HG03432 (cell line): ENCODE results near the gene OR56A3.
"Not testable (repeated sequence)": the region's sequence is repeated elsewhere in the genome, so short reads cannot be mapped to it uniquely, and the experiment has no call there.

Experiments used
- ATAC-seq: cut with Tn5 transposase; IDR thresholded peaks from one replicate; pipeline ENCODE4 v1.9.1; 2021; ENCODE audit warnings: mild to moderate bottlenecking, moderate library complexity; ENCODE audit not compliant: unreplicated experiment

OR56A3 gene, protein sequence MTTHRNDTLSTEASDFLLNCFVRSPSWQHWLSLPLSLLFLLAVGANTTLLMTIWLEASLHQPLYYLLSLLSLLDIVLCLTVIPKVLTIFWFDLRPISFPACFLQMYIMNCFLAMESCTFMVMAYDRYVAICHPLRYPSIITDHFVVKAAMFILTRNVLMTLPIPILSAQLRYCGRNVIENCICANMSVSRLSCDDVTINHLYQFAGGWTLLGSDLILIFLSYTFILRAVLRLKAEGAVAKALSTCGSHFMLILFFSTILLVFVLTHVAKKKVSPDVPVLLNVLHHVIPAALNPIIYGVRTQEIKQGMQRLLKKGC

DNA sequence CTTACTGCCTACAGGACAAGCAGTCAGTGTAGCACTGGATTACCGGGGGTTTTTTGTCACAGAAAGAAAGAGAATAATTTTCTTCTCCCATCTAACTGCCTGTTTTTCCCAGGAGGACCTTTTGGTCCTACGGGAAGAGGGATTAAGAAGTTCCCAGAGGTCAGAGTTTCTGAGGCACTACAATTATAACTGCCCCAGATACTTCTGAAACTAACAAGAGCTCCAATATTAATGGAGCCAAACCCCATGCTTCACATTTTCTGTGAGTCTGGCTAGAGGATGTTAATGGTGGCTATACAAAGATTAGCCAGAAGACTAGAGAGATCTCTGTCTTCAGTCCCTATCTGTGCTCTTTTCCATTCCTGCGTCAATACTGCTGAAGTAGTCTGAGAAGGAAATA lies at the start of gene OR56A3:
Gene OR56A3 (plus strand): TSS at position 301 of the 400 bp plus-strand sequence. CDS start 5,096 bp downstream, outside the sequence.
- no peak for ATAC-seq

DNA sequence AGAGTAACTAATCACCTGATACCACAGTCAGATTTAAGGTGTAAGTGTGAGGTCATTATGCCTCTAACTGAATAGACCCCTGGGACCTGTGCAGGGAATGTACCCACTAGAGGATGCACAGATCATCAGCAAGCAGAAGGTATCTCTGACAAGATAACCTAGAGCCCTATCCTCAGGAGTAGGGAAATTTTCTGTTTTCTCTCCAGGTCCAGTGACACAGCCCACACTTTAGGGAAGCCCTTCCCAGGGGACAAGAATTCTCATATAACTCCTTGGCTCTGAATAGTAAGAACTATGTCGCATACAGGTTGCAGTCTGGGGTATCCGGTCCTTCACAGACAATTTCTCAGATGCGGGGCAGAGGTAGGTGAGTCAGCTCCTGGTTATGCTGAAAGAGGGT lies 49.1 kb upstream of the OR56A3 start, which contains the start of gene OR52E5:
Gene OR52E5 (plus strand): TSS at position 301 of the 400 bp plus-strand sequence. CDS start 7,569 bp downstream, outside the sequence.
- no peak for ATAC-seq

DNA sequence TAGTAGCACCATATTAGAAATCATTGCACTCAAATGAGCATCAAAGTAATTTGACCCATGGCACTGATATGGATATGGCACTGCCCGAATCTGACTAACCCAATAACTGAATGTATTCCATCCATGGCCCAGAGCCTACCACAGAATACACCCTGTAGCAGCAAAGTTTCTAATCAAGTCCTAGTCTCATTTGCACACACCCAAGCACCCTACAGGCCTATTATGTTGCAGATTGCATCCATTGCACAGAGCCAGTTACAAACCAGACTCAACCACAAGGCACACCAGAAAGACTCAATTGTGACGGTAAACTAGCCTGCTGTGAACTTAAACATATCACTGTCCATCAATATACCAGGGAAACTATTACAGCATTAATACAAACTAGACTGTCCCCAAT lies 42.5 kb upstream of the OR56A3 start:
- no peak for ATAC-seq

DNA sequence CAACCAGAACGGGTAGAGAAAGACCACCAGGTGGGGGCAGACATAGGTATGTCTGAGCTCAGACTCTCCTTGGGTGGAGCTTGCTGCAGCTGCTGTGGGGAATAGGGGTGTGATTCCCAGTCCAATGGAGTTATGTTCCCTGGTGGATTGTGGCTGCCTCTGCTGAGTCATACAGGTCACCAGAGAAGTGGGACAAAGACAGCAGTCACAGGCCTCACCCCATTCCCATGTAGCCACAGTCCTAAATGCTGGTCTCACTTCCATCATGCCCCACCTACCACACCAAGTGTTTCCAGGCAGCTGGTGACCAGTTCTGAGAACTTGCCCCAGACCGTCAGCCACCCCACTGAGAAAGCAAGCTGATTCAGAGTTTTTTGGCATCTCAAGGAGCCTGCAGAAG lies 31.5 kb upstream of the OR56A3 start:
- ATAC-seq: no peak

- peak; percentile 92 for ATAC-seq
Measured at GRCh38 chr11:5922749-5923426, 19.2 kb upstream of the OR56A3 start.

- ATAC-seq: peak; percentile 66
Measured at GRCh38 chr11:5923427-5923776, 18.6 kb upstream of the OR56A3 start.

DNA sequence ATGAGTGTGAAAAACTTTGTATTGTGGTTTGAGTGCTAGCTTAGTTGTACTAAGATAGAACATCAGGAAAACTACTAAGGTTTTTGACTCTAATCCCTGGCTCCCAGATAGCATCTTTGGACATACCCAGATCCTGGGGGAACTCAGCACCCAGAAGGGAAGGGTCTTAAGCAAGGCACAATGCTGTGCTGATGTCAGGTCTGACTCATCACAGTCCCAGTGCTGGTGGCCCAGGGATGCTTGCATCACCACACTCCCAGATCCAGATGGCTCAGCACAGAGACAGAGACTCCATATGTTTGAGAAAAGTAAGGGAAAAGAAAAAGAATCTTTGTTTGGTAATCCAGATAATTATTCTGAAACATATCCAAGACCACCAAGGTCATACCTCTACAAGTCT lies 18.3 kb upstream of the OR56A3 start:
- ATAC-seq: peak; percentile 18

DNA sequence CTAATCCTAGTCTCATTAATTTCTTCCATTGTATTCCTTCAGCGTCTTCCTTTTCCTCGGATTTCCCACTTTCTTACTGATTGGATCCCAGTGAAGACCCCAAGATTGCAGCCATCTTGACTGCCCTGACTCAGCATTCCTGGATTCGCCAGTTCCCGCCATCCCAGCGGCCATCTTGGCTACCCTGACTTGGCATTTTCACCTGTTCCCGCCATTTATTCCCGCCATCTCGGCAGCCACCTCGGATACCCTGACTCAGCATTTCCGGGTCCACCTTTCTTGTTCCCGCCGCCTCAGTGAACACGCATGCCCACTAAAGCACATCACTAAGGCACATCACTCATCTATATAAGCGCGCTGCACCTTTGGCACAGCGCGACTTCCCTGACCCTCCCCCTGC lies 13.8 kb upstream of the OR56A3 start:
- ATAC-seq: no peak

- no peak for ATAC-seq
Measured at GRCh38 chr11:5928811-5929210, 13.2 kb upstream of the OR56A3 start.

DNA sequence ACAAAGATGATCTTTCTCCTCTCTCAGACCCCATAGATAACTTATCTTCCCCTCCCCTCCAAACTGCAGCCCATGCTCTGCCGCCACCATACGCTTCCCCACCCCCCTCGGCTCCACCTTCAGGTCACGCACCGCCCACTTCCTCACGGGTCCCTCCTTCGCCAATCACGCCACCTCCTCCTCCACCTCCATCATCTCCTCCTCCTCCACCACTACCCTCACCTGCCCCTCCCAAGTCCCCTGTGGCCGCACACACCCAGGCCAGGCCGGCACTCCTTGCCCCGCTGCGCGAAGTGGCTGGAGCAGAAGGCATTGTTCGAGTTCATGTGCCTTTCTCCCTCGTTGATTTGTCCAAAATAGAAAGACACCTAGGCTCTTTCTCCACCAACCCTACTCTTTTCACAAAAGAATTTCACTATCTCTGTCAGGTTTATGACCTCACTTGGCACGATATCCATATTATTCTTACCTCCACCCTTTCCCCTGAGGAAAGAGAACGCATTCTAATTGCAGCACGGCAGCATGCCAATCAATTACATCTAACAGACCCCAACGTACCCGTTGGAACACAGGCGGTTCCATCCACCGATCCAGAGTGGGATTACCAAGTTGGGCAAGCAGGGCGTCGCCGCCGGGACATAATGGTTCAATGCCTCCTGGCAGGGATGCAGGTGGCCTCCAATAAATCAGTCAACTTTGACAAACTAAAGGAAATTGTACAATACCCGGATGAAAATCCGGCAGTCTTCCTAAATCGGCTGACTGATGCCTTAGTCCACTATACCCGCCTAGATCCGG lies 12.3 kb upstream of the OR56A3 start:
- ATAC-seq: no peak

DNA sequence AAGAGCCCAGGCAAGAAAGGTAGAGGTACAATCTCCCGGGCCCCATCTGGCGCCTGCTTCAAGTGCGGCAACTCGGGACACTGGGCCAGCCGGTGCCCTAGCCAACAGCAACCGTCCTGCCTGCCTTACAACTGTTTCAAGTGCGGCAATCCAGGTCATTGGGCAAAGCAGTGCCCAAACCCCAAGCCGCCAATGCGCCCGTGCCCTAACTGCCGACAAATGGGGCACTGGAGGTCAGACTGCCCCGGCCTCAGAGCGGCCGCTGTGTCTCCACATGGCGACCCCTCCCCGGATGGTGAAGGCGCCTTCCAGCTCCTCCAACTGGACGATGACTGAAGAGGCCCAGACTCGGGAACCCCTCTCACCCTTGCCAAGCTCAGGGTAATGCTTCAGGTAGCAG lies 11.4 kb upstream of the OR56A3 start:
- no peak for ATAC-seq

- ATAC-seq: no peak
Measured at GRCh38 chr11:5931061-5931460, 11.0 kb upstream of the OR56A3 start.

GRCh38 chr11:5932671-5933070 lies 9.4 kb upstream of the OR56A3 start:
- no peak for ATAC-seq

GRCh38 chr11:5933116-5933515 lies 8.9 kb upstream of the OR56A3 start:
- no peak for ATAC-seq

DNA sequence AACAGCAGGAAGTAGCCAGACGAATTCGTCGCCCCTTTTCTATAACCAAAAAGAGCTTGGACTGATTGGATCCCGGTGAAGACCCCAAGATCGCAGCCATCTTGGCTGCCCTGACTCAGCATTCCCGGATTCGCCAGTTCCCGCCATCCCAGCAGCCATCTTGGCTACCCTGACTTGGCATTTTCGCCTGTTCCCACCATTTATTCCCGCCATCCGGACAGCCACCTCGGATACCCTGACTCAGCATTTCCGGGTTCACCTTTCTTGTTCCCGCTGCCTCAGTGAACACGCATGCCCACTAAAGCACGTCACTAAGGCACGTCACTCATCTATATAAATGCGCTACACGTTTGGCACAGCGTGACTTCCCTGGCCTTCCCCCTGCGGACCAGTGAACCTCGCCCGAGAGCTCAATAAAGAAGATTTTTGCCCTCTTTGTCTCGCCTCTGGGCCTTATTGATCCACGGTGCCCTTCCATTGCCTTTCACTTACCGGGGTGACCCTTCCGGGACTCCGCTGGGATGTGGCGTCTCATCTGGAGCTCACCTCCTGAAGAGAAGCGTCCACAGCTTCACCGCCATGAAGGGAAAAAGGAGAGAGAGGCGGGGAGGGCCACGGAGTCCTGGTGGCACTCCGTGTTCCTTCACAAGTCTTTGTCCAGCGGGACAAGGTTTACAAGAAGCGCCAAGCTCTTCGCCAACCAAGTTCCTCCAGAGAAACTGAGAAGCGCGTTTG lies 4.0 kb upstream of the OR56A3 start:
- ATAC-seq: no peak

DNA sequence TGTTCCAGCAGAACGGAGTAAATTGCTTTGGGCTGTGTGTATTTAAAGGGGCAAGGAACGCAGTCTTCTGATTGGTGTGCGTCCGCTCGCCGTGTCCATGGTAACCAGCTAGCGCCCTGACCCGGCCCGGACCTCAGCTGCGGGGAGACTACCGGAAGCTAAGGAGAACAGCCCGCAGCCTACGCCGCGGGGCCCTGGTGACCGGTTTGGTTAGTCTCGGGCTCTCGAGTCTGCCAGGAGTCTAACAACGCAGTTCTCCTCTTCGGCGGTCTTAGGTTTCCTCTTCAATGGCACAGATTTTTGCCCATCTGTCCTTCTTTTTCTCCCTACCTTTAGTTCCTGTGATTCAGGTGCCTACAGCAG lies 3.5 kb upstream of the OR56A3 start:
- ATAC-seq: no peak

DNA sequence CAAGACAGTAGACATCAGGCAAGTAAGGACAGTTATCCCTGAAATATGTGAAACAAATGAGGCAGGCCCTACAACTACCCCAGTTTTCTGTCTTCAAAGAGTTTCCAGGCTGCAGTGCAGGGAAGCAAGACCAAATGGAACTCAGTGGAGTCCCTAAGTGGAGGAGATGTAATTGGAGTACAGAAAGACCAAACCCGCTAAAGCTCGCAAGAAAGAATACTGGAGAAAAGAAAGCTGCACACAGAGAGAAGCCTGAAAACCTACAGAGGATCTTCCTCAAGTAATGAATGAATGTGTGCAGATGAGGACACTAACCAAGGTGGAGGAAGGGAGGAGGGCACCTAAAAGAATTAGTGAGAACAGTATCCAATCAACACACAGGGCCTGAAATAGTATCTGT lies 1.3 kb upstream of the OR56A3 start:
- ATAC-seq: no peak

- ATAC-seq: no peak
Measured at GRCh38 chr11:5955586-5955985, 13.5 kb downstream of the OR56A3 start.

- not testable (repeated sequence) for ATAC-seq
Measured at GRCh38 chr11:5960704-5961320, 18.8 kb downstream of the OR56A3 start.

DNA sequence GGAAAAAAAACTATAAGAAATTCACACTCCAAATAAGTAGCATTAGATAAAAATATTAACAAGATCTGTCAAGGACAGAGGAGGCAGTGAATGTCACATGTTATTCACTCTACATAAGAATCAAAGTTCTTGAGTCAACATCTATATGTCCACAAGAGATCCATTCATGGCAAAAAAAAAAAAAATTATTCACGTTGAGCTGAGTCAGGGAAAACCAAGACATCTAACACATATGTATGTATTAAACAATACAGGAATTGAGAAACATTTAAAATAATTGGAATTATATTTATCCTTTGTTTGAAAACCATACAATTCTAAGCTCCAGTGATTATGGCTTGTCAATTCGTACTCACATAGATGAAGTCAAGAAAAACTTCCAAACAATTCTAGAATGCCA lies 24.9 kb downstream of the OR56A3 start:
- no peak for ATAC-seq

DNA sequence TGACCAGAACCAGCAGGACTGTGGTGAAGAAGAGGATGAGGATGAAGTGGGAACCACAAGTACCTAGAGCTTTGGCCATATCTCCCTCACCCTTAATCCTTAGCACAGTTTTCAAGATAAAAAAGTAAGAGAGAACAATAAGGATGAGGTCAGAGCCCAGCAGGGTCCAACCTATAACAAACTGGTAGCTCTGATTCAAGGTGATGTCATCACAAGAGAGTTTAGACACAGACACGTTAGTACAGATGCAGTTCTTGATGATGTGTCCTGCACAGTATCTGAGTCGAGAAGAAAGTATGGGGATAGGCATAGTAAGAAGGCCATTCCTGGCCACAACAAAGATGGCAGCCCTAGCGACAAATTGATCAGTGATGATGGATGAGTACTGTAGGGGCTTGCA lies 25.7 kb downstream of the OR56A3 start:
- ATAC-seq: no peak
